Astrocyte (in vitro differentiated cells and primary cell): Measurements from ENCODE around the gene MAN2A1. TPM values are rescaled to one million over a fixed set of nuclear protein-coding genes. Genes with fewer than 3 reads are reported as not detected.

Experiments used
- DNase-seq: peaks from one replicate; pipeline ENCODE4 v3.0.0-alpha.2; 2010; ENCODE audit warnings: low read depth
- FAIRE-seq: peaks from 2 replicates; lab custom pipeline; 2011; peaks lifted over from hg19 to GRCh38; lab: Jason Lieb, UNC
- H2AFZ ChIP-seq: 2 replicates; pipeline ENCODE4 v1.6.0; 2012; ENCODE audit warnings: low read depth, low read length, inconsistent platforms
- H3K27ac ChIP-seq: 2 replicates; pipeline ENCODE4 v1.5.1; 2011; ENCODE audit warnings: low read depth, low read length, inconsistent platforms
- H3K27me3 ChIP-seq: 2 replicates; pipeline ENCODE4 v1.6.0; 2011; ENCODE audit warnings: low read length, inconsistent platforms; ENCODE audit not compliant: insufficient read depth
- H3K36me3 ChIP-seq: 2 replicates; pipeline ENCODE4 v1.5.1; 2011; ENCODE audit warnings: low read length, inconsistent platforms; ENCODE audit not compliant: insufficient read depth
- H3K4me1 ChIP-seq: 2 replicates; pipeline ENCODE4 v1.5.1; 2011; ENCODE audit warnings: low read length, inconsistent platforms; ENCODE audit not compliant: insufficient read depth
- H3K4me2 ChIP-seq: 2 replicates; pipeline ENCODE4 v1.6.0; 2012; ENCODE audit warnings: low read length, inconsistent platforms
- H3K4me3 ChIP-seq: 2 replicates; pipeline ENCODE4 v1.5.1; 2011; ENCODE audit warnings: low read depth, mild to moderate bottlenecking, low read length, inconsistent platforms; ENCODE audit not compliant: insufficient read depth
- H3K79me2 ChIP-seq: 2 replicates; pipeline ENCODE4 v1.6.0; 2012; ENCODE audit warnings: mild to moderate bottlenecking, low read length, inconsistent platforms; ENCODE audit not compliant: insufficient read depth
- H3K9ac ChIP-seq: 2 replicates; pipeline ENCODE4 v1.6.0; 2012; ENCODE audit warnings: mild to moderate bottlenecking, low read length, inconsistent platforms
- H3K9me3 ChIP-seq: 2 replicates; pipeline ENCODE4 v1.5.1; 2012; ENCODE audit warnings: low read depth, mild to moderate bottlenecking, low read length, inconsistent platforms; ENCODE audit not compliant: insufficient read depth
- H4K20me1 ChIP-seq: 2 replicates; pipeline ENCODE4 v1.6.0; 2012; ENCODE audit warnings: low read length, inconsistent platforms; ENCODE audit not compliant: insufficient read depth
- H3K27ac Mint-ChIP-seq: one replicate; pipeline ENCODE4 v1.8.0; 2021; ENCODE audit warnings: mild to moderate bottlenecking, mixed read lengths; ENCODE audit not compliant: unreplicated experiment
- H3K27me3 Mint-ChIP-seq: one replicate; pipeline ENCODE4 v1.8.0; 2021; ENCODE audit warnings: low read depth, mixed read lengths; ENCODE audit not compliant: unreplicated experiment
- H3K36me3 Mint-ChIP-seq: one replicate; pipeline ENCODE4 v1.8.0; 2021; ENCODE audit warnings: low read depth, mixed read lengths; ENCODE audit not compliant: unreplicated experiment
- H3K4me1 Mint-ChIP-seq: one replicate; pipeline ENCODE4 v1.8.0; 2021; ENCODE audit warnings: low read depth, mixed read lengths; ENCODE audit not compliant: unreplicated experiment
- H3K4me3 Mint-ChIP-seq: one replicate; pipeline ENCODE4 v1.8.0; 2021; ENCODE audit warnings: mild to moderate bottlenecking, moderate library complexity, mixed read lengths; ENCODE audit not compliant: unreplicated experiment
- H3K9me3 Mint-ChIP-seq: one replicate; pipeline ENCODE4 v1.8.0; 2021; ENCODE audit warnings: mild to moderate bottlenecking, mixed read lengths; ENCODE audit not compliant: unreplicated experiment
- EZH2 ChIP-seq: IDR thresholded peaks from 2 replicates; pipeline ENCODE4 v1.6.1; 2012; ENCODE audit warnings: mild to moderate bottlenecking, low read length, inconsistent platforms; ENCODE audit not compliant: insufficient read depth
- total RNA-seq: library from RNA; stranded (reverse); gene quantifications from 2 replicates; pipeline ENCODE4 v1.2.1, GENCODE V29; 2021
- TF ChIP-seq, protein P1 (sequence below): IDR thresholded peaks from 2 replicates; pipeline ENCODE4 v1.5.1; 2011; ENCODE audit warnings: low read depth, mild to moderate bottlenecking, inconsistent platforms, low read length, moderate library complexity; ENCODE audit not compliant: insufficient read depth

Gene MAN2A1
- total RNA-seq, 1 donor from 2014 or later = 109 TPM

DNA sequence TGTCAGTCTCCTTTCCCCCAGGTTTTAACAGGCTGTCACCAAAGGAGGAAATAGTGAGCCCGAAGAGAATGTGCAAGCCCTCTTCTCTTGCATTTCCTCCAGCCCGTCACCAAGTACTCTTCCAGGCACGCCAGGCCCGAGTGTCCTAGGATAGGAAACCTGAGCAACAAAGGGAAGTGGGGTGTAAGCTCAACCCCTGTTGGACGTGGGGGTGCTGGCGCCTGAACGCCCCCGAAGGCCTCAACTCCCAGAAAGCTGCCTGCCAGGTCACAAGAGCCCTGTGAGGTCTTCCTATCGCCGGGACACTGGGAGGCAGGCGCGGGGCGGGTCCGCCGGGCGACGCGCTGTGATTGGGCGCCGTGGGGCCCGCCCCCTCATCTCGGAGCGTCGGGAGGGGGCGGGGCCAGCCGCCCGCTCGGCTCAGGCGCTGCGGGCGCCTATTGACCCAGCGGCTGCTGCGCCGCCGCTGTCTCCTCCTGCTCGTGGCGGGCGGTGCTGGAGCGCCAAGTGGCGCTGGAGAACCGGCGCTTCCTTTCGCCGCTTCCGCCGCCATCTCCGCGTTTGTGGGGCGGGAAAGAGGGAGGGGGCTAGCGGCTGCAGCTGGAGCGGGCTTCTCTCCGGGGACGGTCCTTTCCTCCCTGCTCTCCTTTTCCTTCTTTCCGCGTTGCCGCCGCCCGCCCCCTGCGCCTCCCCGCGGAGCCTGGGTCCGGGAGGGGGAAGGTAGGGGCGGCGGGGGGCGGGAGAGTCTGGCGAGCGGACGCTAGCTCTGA, 572 bp upstream of the MAN2A1 start:
- Histone ChIP-seq H3K79me2 (peaks cover 43% of the 10 kb centered on the region), H3K4me3 (peak overlapping the region; percentile 92), H3K27ac (peak overlapping the region; percentile 84), H3K9me3 (no peaks in the 10 kb centered on the region), H4K20me1 (peaks cover 26% of the 10 kb centered on the region), H3K4me1 (peaks cover 11% of the 10 kb centered on the region), H3K4me2 (peak overlapping the region; percentile 81), H3K36me3 (no peaks in the 10 kb centered on the region), H2AFZ (peak overlapping the region; percentile 93), H3K27me3 (no peaks in the 10 kb centered on the region), H3K9ac (peak overlapping the region; percentile 92)
- Mint-ChIP-seq H3K27me3 (no peaks in the 10 kb centered on the region), H3K4me3 (peak overlapping the region; percentile 91), H3K9me3 (no peaks in the 10 kb centered on the region), H3K27ac (peak overlapping the region; percentile 90), H3K36me3 (no peaks in the 10 kb centered on the region), H3K4me1 (peaks cover 25% of the 10 kb centered on the region)
- no peak for FAIRE-seq
- DNase-seq = peak; percentile 72
- no peak for TF ChIP-seq EZH2
- TF ChIP-seq, protein P1, sequence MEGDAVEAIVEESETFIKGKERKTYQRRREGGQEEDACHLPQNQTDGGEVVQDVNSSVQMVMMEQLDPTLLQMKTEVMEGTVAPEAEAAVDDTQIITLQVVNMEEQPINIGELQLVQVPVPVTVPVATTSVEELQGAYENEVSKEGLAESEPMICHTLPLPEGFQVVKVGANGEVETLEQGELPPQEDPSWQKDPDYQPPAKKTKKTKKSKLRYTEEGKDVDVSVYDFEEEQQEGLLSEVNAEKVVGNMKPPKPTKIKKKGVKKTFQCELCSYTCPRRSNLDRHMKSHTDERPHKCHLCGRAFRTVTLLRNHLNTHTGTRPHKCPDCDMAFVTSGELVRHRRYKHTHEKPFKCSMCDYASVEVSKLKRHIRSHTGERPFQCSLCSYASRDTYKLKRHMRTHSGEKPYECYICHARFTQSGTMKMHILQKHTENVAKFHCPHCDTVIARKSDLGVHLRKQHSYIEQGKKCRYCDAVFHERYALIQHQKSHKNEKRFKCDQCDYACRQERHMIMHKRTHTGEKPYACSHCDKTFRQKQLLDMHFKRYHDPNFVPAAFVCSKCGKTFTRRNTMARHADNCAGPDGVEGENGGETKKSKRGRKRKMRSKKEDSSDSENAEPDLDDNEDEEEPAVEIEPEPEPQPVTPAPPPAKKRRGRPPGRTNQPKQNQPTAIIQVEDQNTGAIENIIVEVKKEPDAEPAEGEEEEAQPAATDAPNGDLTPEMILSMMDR = no peak

DNA sequence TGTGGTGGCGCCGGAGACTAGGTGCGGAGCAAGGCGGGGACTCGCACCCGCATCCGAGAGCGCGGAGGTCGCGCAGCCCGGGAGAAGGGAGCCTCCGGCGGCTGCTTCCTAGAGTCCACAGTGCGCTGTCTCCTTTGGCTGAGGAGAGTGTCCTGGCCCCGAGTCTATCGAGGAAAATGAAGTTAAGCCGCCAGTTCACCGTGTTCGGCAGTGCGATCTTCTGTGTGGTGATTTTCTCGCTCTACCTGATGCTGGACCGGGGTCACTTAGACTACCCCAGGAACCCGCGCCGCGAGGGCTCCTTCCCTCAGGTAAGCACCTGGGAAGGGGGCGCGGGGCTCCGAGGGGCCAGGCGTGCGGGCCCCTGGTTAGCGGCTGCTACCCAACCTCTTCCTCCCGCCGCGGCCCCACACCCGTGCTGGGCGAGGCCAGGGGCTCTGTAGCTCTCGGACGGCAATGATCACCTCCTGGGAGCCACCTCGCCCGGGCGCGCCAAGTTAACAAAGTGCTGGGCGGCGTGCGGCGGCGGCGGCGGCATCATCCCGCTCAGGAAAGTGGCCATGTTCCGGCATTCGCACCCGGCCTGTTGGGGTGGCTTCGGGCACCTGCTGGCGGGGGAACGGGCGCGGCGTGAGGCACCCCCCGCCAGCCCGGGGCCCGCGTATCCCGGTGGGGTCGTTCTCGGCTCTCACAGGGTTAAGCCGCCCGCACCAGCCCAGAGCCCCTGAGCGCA, 681 bp downstream of the MAN2A1 start:
- no peaks in the 10 kb centered on the region for H3K9me3 Mint-ChIP-seq
- peak overlapping the region; percentile 50 for H3K27ac Mint-ChIP-seq
- Histone ChIP-seq H3K27me3 (no peaks in the 10 kb centered on the region), H2AFZ (peak overlapping the region; percentile 36), H3K4me2 (peak overlapping the region; percentile 81), H3K79me2 (peaks cover 56% of the 10 kb centered on the region), H3K4me3 (peak overlapping the region; percentile 92), H4K20me1 (peaks cover 37% of the 10 kb centered on the region), H3K27ac (peak overlapping the region; percentile 84), H3K4me1 (peaks cover 15% of the 10 kb centered on the region), H3K36me3 (no peaks in the 10 kb centered on the region), H3K9me3 (no peaks in the 10 kb centered on the region), H3K9ac (peak overlapping the region; percentile 92)
- TF ChIP-seq, protein P1 = no peak
- TF ChIP-seq EZH2 = no peak
- DNase-seq (no peak), FAIRE-seq (no peak)
- H3K4me3 Mint-ChIP-seq = peak overlapping the region; percentile 96
- no peaks in the 10 kb centered on the region for H3K27me3 Mint-ChIP-seq
- no peaks in the 10 kb centered on the region for H3K36me3 Mint-ChIP-seq
- peaks cover 35% of the 10 kb centered on the region for H3K4me1 Mint-ChIP-seq
